Activated naive CD4-positive, alpha-beta T cell treated with anti-CD3 and anti-CD28 coated beads, Interleukin-2, amount 10 ng/mL, durations not matched to agents 7 days and 5 days (primary cell): Measurements from ENCODE around the gene EFCC1.
"Not testable (repeated sequence)": the region's sequence is repeated elsewhere in the genome, so short reads cannot be mapped to it uniquely, and the experiment has no call there.

Experiments used
- CTCF ChIA-PET: fragments of 350-600 bp; sonication (Branson Sonifier 250); formaldehyde crosslinking; loops from one replicate; lab custom pipeline; 2021; ENCODE audit warnings: antibody characterized with exemption; lab: Charles Lee
- DNase-seq: peaks from one replicate; pipeline ENCODE4 v3.0.0-alpha.2; 2020
- H3K27ac Mint-ChIP-seq: one replicate; pipeline ENCODE4 v1.8.0; 2021; ENCODE audit warnings: mild to moderate bottlenecking, moderate library complexity, mixed read lengths
- H3K27me3 Mint-ChIP-seq: one replicate; pipeline ENCODE4 v1.8.0; 2021; ENCODE audit warnings: mild to moderate bottlenecking, mixed read lengths
- H3K36me3 Mint-ChIP-seq: one replicate; pipeline ENCODE4 v1.8.0; 2021; ENCODE audit warnings: mixed read lengths
- H3K4me1 Mint-ChIP-seq: one replicate; pipeline ENCODE4 v1.8.0; 2021; ENCODE audit warnings: mixed read lengths
- H3K4me3 Mint-ChIP-seq: one replicate; pipeline ENCODE4 v1.8.0; 2021; ENCODE audit warnings: mild to moderate bottlenecking, moderate library complexity, mixed read lengths
- H3K9me3 Mint-ChIP-seq: one replicate; pipeline ENCODE4 v1.8.0; 2021; ENCODE audit warnings: mixed read lengths

EFCC1 gene

GRCh38 chr3:129085165-129085715 is 84.1 kb downstream of the EFCC1 start:
- Mint-ChIP-seq H3K4me1 (peaks cover 8% of the 10 kb centered on the region), H3K36me3 (no peaks in the 10 kb centered on the region), H3K4me3 (no peak overlapping the region), H3K9me3 (no peaks in the 10 kb centered on the region), H3K27me3 (peaks cover 10% of the 10 kb centered on the region), H3K27ac (peak overlapping the region; percentile 37)
- CTCF ChIA-PET = no interaction called here
- DNase-seq = no peak

- Mint-ChIP-seq H3K4me3 (no peak overlapping the region), H3K27me3 (peaks cover 10% of the 10 kb centered on the region), H3K9me3 (no peaks in the 10 kb centered on the region), H3K36me3 (no peaks in the 10 kb centered on the region), H3K4me1 (peaks cover 8% of the 10 kb centered on the region), H3K27ac (peak overlapping the region; percentile 60)
- no peak for DNase-seq
- CTCF ChIA-PET = no interaction called here
Measured at GRCh38 chr3:129085818-129086217, 84.7 kb downstream of the EFCC1 start.

- Mint-ChIP-seq H3K36me3 (peaks cover 8% of the 10 kb centered on the region), H3K4me3 (no peak overlapping the region), H3K27ac (no peak overlapping the region), H3K4me1 (peaks cover 3% of the 10 kb centered on the region), H3K27me3 (no peaks in the 10 kb centered on the region), H3K9me3 (no peaks in the 10 kb centered on the region)
- CTCF ChIA-PET = interaction anchor here (1.0 kb wide), 1 partner anchor 34 kb away, joined by 4 read pairs; no protein-coding TSS in a partner anchor
- DNase-seq = no peak
Measured at GRCh38 chr3:129087138-129087702, 86.1 kb downstream of the EFCC1 start.

- H3K9me3 Mint-ChIP-seq, H3K27ac Mint-ChIP-seq, H3K36me3 Mint-ChIP-seq, CTCF ChIA-PET, H3K4me1 Mint-ChIP-seq, H3K4me3 Mint-ChIP-seq, H3K27me3 Mint-ChIP-seq: not testable (repeated sequence)
- DNase-seq = peak; percentile 43
Measured at GRCh38 chr3:129087904-129088303, 86.8 kb downstream of the EFCC1 start.

- H3K36me3 Mint-ChIP-seq, CTCF ChIA-PET, H3K27me3 Mint-ChIP-seq, H3K27ac Mint-ChIP-seq, H3K4me3 Mint-ChIP-seq, H3K9me3 Mint-ChIP-seq, DNase-seq, H3K4me1 Mint-ChIP-seq: not testable (repeated sequence)
Measured at GRCh38 chr3:129088312-129088711, 87.2 kb downstream of the EFCC1 start.
